ENCODE results near the gene TTYH2.

Gene TTYH2

GRCh38 chr17:74295625-74296547 lies 82.5 kb downstream of the TTYH2 start:
- DNase-seq = no peak

GRCh38 chr17:74296548-74296936 lies 83.2 kb downstream of the TTYH2 start:
- DNase-seq = no peak

- no peak for DNase-seq
Measured at GRCh38 chr17:74297941-74298340, 84.6 kb downstream of the TTYH2 start.

- no peak for DNase-seq
Measured at GRCh38 chr17:74298778-74299177, 85.4 kb downstream of the TTYH2 start.

- no peak for DNase-seq
Measured at GRCh38 chr17:74299226-74300009, 86.0 kb downstream of the TTYH2 start.

- DNase-seq = no peak
Measured at GRCh38 chr17:74303305-74303704, 89.9 kb downstream of the TTYH2 start.

- no peak for DNase-seq
Measured at GRCh38 chr17:74304184-74304583, 90.8 kb downstream of the TTYH2 start.

GRCh38 chr17:74305865-74306654 lies 92.7 kb downstream of the TTYH2 start:
- DNase-seq = no peak

- DNase-seq = no peak
Measured at GRCh38 chr17:74307984-74308773, 94.8 kb downstream of the TTYH2 start.

GRCh38 chr17:74309902-74310301 lies 96.5 kb downstream of the TTYH2 start:
- DNase-seq = no peak
